GM10266 (cell line): ENCODE results near the gene SNX17.
"Not testable (repeated sequence)": the region's sequence is repeated elsewhere in the genome, so short reads cannot be mapped to it uniquely, and the experiment has no call there.

Experiments used
- DNase-seq: peaks from one replicate; pipeline ENCODE4 v3.0.0; 2012; ENCODE audit errors: extremely low spot score
- CTCF ChIP-seq: IDR thresholded peaks from 2 replicates; pipeline ENCODE4 v1.5.1; 2012; ENCODE audit warnings: mild to moderate bottlenecking, low read depth; ENCODE audit not compliant: control insufficient read depth, insufficient read depth; ENCODE audit errors: missing control alignments

Gene SNX17

GRCh38 chr2:27412419-27413152 is 42.2 kb downstream of the SNX17 start:
- no peak for DNase-seq
- TF ChIP-seq CTCF: no peak

- DNase-seq: no peak
- no peak for TF ChIP-seq CTCF
Measured at GRCh38 chr2:27416151-27416550, 45.7 kb downstream of the SNX17 start.

- no peak for TF ChIP-seq CTCF
- no peak for DNase-seq
Measured at GRCh38 chr2:27420996-27421395, 50.6 kb downstream of the SNX17 start.

GRCh38 chr2:27421660-27422250 is 51.3 kb downstream of the SNX17 start:
- no peak for TF ChIP-seq CTCF
- DNase-seq: no peak

GRCh38 chr2:27422958-27423357 is 52.5 kb downstream of the SNX17 start:
- DNase-seq: no peak
- no peak for TF ChIP-seq CTCF

- not testable (repeated sequence) for DNase-seq
Measured at GRCh38 chr2:27425039-27425438, 54.6 kb downstream of the SNX17 start.
